CD4-positive, alpha-beta T cell treated with Interleukin-2 at 100 ng/mL for 4 hours (primary cell): ENCODE results near the gene CDH18.

Experiments
- DNase-seq: peaks from one replicate; pipeline ENCODE4 v3.0.0-alpha.2; 2020; ENCODE audit warnings: low spot score

CDH18 gene

GRCh38 chr5:19584131-19584530 is 403.9 kb downstream of the CDH18 start:
- DNase-seq: no peak

- DNase-seq: no peak
Observed at GRCh38 chr5:19577882-19578281, 410.1 kb downstream of the CDH18 start.

- DNase-seq: no peak
Observed at GRCh38 chr5:19568004-19568403, 420.0 kb downstream of the CDH18 start.

GRCh38 chr5:19565466-19565865 is 422.5 kb downstream of the CDH18 start:
- no peak for DNase-seq

GRCh38 chr5:19564036-19564435 is 424.0 kb downstream of the CDH18 start:
- no peak for DNase-seq

GRCh38 chr5:19555876-19556275 is 432.1 kb downstream of the CDH18 start:
- no peak for DNase-seq

- no peak for DNase-seq
Observed at GRCh38 chr5:19555436-19555835, 432.6 kb downstream of the CDH18 start.

GRCh38 chr5:19554524-19554923 is 433.5 kb downstream of the CDH18 start:
- DNase-seq: no peak

- DNase-seq: no peak
Observed at GRCh38 chr5:19547640-19548039, 440.4 kb downstream of the CDH18 start.

- DNase-seq: no peak
Observed at GRCh38 chr5:19546521-19546920, 441.5 kb downstream of the CDH18 start.

GRCh38 chr5:19538607-19539006 is 449.4 kb downstream of the CDH18 start:
- DNase-seq: no peak

GRCh38 chr5:19536387-19536786 is 451.6 kb downstream of the CDH18 start:
- DNase-seq: no peak

GRCh38 chr5:19534751-19535150 is 453.2 kb downstream of the CDH18 start:
- DNase-seq: no peak

GRCh38 chr5:19532936-19533335 is 455.1 kb downstream of the CDH18 start:
- no peak for DNase-seq

- no peak for DNase-seq
Observed at GRCh38 chr5:19531374-19531952, 456.5 kb downstream of the CDH18 start.

- no peak for DNase-seq
Observed at GRCh38 chr5:19519448-19519847, 468.6 kb downstream of the CDH18 start.

- DNase-seq: no peak
Observed at GRCh38 chr5:19498852-19499251, 489.1 kb downstream of the CDH18 start.

GRCh38 chr5:19497229-19497815 is 490.7 kb downstream of the CDH18 start:
- no peak for DNase-seq

GRCh38 chr5:19496056-19496455 is 491.9 kb downstream of the CDH18 start:
- no peak for DNase-seq

GRCh38 chr5:19492861-19493260 is 495.1 kb downstream of the CDH18 start:
- DNase-seq: no peak

- no peak for DNase-seq
Observed at GRCh38 chr5:19488786-19489185, 499.2 kb downstream of the CDH18 start.

- no peak for DNase-seq
Observed at GRCh38 chr5:19487480-19487879, 500.5 kb downstream of the CDH18 start.

GRCh38 chr5:19479562-19479961 is 508.4 kb downstream of the CDH18 start:
- DNase-seq: no peak

- no peak for DNase-seq
Observed at GRCh38 chr5:19462019-19462418, 526.0 kb downstream of the CDH18 start.
